ENCODE results near the gene OR4C15.

OR4C15 gene

GRCh38 chr11:55554169-55554568 lies at the start of gene OR4C15:
Gene OR4C15 (plus strand): TSS chr11:55554469. CDS start chr11:55554469, 0 bp downstream.
- no peak for DNase-seq

GRCh38 chr11:55571828-55572227 lies 17.6 kb downstream of the OR4C15 start, which contains the start of gene OR4C16:
Gene OR4C16 (plus strand): TSS chr11:55572128. CDS start chr11:55572128, 0 bp downstream.
- DNase-seq: no peak

- DNase-seq: no peak
Measured at GRCh38 chr11:55572548-55572947, 18.3 kb downstream of the OR4C15 start.

Data from retina (tissue), 1 donor.